NCI-H748 (cell line): Measurements from ENCODE around the gene NINJ2.
"Not testable (repeated sequence)": the region's sequence is repeated elsewhere in the genome, so short reads cannot be mapped to it uniquely, and the experiment has no call there.

ENCODE experiments used
- DNase-seq: peaks from one replicate; lab custom pipeline; 2025; ENCODE audit not compliant: unreplicated experiment; lab: John Stamatoyannopoulos, UW

Gene NINJ2

DNA sequence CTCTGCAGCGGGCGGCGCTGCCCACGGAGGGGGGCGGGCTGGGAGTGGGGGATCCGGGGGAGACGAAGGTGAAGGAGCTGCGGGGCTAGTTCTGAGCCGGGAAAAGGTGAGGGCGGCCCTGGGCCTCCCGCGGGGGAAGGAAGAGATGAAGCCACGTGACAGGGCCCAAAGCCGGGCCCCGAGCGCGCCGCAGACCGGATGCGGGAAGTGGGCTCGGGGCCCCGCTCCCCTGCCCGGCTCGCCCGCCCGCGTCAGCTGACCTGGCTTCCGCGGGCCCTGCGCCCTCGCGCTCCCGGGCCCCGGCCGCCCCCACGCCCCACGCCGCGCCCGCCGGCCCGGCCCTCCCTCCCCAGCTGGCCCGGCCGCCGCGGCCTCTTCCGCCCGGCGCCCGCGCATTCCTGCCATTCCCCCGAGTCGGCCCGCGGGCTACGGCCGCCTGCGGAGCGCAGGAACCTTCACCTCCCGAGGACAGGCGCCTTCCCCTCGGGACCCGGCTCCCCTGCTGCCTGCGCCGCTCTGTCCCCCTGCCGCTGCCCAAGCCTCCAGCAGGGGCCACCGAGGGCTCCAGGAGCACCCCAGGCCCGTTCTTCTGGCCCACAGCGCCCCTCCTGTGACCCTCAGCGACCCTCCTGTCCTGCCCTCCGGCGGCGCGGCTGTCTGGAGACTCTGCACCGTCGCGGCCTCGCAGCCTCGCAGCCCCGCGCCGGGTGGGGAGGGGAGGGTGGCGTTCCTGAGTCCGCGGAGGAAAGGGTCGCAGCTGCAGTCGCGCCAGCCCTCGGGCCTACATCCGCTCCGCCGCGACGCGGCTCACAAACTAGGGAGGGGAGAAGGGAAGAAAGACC lies 20.4 kb downstream of the NINJ2 start:
- DNase-seq, result peak; percentile 10

DNA sequence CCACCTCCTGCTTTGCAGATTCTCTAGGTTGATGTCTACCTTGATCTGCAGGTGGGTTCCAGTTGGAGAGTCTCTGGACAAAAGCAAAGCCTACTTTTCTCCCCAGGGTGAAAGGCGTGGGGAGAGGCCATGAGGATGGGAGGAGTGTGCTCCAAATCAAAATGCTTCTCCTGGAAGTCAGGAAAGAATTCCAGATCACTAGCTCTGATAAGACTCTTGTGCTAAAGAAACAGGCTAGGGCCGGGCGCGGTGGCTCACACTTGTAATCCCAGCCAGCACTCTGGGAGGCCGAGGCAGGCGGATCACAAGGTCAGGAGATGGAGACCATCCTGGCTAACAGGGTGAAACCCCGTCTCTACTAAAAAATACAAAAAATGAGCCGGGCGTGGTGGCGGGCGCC lies 21.9 kb downstream of the NINJ2 start:
- not testable (repeated sequence) for DNase-seq

DNA sequence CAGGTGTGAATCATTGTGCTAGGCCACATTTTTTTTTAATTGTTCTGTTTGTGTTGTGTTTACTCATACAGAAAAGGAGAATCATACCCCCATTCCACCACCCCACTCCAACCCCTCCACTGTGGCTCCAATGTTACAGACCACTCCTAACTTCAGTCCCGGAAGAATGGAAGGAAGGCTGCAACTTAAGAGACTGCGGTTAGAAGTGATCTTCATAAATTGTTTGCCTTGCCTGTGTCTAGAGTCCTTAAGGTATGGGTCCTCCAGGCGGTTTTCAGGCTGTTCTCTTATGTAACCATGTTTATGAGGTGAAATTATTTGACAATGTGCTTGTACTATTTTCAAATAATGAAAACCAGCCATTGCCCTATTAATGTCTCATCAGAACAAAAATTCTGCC lies 22.5 kb downstream of the NINJ2 start:
- DNase-seq, result no peak

DNA sequence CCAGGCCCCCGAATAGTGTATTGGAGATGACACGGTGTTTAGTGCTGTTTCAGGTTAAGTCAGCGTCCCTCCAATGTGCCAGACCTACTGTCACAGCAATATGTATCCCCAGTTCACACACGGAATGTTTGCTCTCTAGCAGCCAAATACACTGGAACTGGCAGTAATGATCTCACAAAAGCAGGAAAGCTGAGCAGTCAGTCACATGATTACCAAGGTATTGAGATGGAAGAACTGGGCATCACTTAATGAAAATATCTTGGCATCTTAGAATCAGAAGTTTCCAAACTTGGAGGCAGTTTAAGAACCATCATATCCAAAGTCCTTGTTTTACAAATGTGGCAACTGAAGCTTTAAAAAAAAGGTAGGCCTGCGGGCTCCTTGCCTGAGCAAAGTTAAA lies 23.3 kb downstream of the NINJ2 start:
- DNase-seq, result no peak

DNA sequence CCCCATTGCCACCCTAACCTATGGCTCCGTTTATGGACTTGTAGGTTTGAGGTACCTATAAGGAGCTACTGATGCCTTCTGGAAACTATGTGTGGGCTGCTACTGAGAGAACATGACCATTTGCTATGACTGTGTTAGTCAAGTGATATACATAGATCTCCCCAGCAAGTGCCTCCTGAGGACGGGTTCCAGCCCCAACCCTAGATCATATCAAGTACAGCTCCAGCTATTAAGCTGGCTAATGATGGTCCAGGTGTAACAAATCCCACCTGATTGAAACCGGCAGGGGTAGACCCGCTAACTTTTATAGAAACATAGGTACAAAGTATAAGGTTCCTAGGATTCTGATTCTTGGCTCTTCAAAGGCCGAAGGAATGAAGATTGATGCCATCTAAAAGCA lies 23.7 kb downstream of the NINJ2 start:
- DNase-seq, result no peak

DNA sequence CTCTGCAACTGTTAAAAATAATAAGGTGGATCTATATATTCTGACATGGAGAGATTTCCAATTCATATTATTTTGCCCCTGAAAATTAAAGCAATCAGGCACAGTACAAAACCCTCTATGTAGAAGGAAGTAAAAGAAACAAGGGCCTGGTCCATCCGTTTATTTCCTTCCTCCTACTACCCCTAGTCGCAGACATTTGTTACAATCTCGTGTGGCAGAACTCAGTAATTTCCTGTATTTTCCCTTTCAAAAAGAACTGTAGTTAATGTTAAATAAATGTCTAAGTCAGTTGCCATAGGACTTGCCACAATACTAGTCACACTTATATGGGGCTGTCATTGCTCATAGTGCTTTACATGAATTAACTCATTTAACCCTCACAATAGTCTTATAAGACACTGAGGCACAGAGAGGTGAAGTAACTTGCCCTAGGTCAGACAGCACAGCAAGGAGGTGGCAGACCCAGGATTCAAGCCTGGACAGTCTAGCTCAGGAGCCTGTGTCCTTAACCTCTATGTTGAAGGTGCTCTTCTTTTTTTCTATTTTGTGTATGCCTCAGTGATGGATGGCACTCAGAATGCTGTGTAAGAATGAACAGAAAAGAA lies 24.2 kb downstream of the NINJ2 start:
- no peak for DNase-seq

DNA sequence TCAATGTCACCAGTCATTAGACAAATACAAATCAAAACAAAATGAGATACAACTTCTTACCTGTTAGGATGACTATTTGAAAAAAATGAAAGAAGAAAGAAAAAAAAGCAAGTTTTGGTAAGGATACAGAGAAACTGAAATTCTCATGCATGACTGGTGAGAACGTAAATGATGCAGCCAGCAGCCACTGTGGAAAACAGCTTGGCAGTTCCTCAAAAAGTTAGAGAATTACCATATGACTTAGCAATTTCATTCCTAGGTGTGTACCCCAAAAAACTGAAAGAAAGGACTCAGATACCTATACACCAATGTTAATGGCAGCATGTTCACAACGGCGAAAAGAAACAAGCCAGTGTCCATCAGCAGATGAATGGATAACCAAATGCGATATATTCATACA lies 26.6 kb downstream of the NINJ2 start:
- no peak for DNase-seq

DNA sequence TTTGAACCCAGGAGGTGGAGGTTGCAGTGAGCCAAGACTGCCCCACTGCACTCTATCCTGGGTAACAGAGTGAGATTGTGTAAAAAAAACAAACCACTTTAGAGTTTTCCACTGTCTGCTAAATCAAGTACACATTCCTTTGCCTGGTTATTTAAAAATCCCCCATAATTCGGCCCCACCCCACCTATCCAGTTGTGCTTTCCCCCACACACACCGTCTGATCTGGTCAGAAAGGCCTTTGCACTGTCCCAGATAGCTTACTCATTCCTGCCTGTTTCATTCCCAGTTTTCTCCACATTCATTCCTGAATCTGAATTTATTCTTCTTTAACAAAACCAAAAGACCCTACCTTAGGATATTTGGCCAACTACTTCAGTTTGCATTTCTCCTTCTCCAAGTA lies 29.5 kb downstream of the NINJ2 start:
- no peak for DNase-seq

DNA sequence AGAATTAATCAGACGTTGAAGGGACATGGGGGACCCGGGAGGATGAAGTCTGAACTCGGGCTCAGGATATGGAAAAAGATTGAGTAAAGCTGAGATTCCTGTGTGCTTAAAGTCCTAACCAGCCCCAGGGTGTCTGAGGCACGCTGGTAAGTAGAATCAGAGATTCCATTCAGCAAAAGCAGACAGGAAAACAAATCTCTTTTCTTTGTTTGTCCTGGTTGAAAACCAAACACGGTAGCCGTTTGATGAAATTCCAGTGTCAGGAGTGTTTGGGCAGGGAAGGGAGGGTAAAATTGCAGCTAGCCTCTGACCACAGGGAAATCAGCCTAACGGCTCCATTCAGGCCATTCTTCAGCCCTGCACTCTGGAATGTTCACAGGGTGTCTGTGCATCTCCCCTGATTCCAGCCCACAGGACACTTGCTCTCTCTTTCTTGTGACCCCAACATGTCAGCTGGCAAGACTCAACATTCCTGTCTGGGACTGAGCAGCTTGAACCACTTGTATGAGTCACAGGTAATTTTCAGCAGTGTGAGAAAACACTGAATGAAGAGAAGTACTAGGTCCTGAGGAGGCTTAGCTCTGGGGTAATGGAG lies 31.0 kb downstream of the NINJ2 start:
- no peak for DNase-seq

DNA sequence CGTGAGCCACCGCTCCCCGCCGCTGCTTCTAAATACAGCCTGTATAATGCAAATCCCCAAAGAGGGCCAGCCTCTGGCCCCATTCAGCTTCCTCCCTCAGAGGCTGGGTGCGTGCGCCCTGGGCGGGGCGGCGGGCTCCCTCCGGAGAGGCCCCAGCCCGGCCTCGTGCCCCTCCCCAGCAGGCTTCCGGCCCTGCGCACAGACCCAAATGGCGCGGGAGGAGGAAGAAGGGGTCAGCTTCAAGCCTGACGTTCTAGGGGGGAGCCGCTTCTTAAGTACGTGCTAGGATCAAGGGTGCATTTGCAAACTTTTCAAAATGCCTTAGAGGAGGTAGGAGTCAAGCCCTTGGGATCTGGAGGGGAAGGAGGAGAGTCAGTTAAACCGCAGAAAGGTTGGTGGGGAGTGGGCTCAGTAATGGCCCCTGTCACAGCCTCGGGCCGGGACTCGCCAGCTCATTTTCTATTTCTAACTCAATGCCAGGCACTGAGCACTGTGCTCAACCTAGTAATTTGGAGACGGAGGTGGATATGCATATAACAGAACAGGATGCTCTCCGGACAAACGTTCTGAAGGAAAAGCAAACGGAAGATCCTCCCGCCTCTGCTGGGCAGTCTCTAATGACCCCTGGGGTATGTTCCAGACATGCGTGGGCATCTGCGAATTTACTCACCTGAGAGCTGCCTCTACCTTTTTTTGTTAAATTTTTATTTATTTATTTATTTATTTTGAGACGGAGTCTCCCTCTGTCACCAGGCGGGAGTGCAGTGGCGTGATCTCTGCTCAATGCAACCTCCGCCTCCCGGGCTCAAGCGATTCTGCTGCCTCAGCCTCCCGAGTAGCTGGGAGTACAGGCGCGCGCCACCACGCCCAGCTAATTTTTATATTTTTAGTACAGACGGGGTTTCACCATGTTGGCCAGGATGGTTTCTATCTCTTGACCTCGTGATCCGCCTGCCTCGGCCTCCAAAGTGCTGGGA lies 32.3 kb downstream of the NINJ2 start:
- DNase-seq, result no peak

DNA sequence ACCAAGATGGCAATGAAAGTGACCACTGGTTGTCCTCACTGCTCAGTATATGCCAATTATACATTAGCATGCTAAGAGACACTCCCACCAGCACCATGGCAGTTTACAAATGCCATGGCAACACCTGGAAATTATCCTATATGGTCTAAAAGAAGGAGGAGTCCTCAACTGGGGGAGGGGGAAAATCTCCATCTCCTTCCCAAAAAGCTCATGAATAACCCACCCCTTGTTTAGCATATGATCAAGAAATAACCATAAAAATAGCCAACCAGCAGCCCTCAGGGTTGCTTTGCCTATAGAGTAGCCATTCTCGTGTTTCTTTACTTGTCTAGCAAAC lies 34.5 kb downstream of the NINJ2 start:
- DNase-seq, result not testable (repeated sequence)

DNA sequence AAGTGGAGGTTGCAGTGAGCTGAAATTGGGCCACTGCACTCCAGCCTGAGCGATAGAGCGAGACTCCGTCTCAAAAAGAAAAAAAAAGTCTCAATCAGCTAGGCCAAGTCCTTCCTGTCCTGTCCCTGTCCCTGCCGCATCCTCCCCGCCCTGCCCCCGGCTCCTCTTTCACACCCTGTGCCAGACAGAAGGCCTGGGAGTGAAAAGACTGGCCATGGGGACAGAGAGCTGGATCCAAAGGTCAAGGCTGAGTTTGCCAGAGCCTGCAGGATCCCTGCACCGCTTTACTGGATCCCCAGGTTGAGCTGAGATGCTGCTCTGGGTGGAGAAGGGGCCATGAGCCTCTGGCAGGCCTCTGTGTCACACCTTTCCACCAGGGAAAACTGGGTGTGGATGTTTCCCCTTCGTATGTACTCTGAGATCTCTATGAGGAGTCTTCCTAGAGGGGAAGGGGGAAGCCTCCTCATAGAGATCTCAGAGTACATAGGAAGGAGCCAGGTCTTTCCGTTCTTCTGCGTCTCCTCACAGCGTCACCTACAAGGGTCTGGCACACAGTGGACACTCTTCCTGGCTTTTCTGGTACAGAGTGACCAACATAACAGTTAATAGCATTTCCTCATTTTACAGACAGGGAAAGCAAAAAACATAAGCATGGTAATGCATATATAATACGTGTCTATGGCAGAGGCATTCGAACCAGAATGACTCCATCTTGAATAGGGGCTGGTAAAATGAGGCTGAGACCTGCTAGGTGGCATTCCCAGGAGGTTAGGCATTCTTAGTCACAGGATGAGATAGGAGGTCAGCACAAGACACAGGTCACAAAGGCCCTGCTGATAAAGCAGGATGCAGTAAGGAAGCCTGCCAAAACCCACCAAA lies 35.1 kb downstream of the NINJ2 start:
- DNase-seq, result no peak

DNA sequence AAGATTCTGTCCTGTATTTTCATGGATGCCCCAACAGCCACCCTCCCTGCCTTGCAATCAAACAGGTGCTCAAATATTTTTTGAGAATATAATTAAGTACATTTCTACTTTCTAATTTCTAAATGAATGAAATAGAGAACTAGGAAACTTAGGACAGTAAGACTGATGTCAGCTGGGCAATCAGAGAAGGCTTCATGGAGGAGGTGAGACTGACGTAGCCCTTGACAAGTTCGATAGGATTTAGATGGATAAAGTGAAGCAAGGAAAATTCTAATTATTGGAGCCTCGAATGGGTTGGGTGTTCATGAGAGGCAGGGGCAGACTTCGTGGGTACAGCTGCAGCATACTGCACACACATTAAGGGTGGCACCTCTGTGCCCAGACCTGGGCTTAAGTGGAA lies 36.0 kb downstream of the NINJ2 start:
- DNase-seq, result no peak

DNA sequence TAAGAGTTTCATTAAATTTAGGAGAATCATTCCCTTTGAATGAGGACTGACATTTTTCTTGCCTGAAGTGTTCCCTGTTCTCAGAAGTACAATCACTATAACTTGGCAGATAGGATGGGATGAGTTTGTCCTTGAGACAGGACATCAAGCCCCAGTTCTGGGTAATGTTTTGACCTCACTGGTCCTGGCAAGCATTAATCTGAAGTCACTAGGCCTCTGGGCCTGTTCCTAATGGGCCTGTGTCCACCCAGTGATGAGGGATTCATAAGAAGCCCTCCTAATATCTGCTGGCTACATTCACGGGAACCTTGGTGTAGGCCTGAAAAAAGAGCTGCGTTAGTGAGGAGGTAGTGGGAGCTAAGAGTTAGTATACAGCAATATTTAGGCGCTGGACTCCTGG lies 37.2 kb downstream of the NINJ2 start:
- DNase-seq, result no peak

DNA sequence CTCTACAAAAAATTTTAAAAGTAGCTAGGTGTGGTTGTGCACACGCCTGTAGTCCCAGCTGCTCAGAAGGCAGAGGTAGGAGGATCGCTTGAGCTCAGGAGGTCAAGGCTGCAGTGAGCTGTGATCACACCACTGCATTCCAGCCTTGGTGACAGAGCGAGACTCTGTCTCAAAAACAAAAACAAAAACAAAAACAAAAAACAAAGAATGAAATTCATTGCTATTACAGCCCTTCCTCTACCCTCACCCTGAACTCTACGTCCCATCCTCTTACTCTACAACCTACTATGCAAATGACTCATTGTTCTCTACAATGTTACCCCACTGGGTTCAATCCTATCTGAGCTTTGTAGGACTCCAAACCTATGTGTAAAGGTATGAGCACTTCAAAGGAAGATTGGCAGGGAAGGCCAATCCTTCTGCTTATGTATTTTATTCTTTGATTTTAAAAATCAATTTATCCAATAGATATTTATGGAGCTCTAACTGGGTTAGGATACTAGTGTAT lies 39.3 kb downstream of the NINJ2 start:
- no peak for DNase-seq

DNA sequence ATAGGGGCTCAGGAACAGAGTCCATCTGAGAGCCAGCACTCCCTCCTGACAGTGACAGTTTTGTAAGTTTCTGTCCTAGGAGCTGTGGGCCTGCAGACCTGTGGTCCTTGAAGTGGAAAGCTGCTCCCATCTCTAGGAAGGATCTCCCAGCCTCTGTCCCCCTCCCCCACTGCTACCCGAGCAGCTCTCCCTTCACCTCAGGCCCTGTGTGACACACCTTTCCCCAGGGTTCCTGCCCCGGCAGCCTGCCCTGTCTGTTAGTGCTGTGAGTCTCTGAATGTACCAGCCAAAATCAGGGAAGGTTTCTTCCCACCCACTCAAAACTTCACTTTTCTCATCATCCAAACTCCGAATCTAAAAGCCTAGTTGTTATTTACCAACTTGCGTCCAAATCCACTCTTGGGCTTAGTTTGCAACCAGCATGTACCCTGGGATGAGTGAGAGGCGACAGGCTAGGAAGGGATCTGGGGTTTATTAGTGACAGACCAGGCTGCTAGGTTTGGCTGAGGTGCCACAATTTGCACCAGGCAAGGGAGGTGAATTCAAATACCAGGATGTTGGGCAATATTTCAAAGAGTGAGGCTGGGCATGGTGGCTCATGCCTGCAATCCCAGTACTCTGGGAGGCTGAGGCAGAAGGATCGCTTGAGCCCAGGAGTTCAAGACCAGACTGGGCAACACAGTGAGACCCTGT lies 39.9 kb downstream of the NINJ2 start:
- no peak for DNase-seq

DNA sequence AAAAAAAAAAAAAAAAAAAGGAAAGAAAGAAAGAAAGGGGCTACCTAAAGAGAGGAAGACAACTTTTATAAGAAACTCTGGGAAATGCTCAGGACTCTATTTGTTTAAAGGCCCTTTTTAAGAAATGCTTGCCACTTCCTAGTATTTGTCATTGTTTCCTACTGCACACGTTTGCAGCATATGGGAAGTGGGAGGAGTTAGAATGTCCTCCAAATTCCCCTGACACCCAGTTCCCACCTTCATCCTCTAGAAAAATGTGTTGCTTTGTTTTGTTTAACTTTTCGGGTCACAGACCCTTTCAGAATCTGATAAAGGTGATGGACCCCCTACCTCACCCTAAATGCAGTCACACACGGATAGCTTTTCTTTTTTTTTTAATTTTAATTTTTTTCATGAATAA lies 40.8 kb downstream of the NINJ2 start:
- DNase-seq, result no peak

DNA sequence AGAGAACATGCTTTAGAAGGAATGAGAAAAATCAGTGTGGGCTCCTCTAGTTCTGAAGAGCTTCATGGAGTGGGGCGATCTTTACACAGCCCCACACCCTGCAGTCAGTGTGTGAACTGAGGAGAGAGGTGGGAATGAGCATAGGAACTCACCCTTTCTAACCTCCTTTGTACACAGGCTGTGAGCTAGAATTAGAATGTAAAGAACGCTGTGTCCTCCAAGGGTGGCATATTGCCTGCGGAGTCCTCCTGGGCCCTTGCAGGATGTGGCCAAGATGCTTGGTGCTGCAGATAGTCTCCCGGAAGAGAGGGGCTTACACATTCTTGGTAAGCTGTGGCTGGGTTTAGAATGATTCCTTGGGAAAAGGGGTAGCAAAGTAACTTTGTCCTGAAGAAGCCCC lies 43.9 kb downstream of the NINJ2 start:
- DNase-seq, result no peak

DNA sequence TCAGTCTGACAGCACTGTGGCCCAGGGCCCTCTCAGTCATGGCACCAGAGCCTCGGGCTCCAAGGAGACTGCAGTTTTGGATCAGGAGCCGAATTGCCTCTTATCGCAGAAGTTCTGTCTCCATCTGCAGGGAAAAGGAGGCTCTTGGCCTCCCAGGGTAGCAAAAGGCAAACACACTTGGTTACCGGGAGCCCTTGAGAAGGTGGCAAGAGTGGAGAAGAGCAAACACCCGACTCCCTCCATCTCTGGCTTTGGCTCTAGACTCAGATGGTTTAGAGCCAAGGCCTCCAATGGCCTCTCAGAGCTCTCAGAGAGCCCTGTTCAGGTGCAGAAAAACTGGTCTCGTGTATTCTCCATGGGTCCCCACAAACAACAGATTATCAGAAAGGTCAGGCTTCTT lies 44.6 kb downstream of the NINJ2 start:
- no peak for DNase-seq
